ENCODE measurements around the gene ZNF787.
"Not testable (repeated sequence)": the region's sequence is repeated elsewhere in the genome, so short reads cannot be mapped to it uniquely, and the experiment has no call there.

ZNF787 gene

GRCh38 chr19:56101095-56101494 lies 20.0 kb downstream of the ZNF787 start:
- no peak overlapping the region for H3K4me3 ChIP-seq (ENCODE audit: low read depth, low read length)
- no peak for DNase-seq (ENCODE audit: low read depth)
- TF ChIP-seq CTCF (IDR thresholded peaks at IDR 0.05; ENCODE audit: low read depth, low read length, missing control alignments) = no peak

GRCh38 chr19:56099638-56100539 lies 21.2 kb downstream of the ZNF787 start:
- DNase-seq (ENCODE audit: low read depth) = no peak
- no peak overlapping the region for H3K4me3 ChIP-seq (ENCODE audit: low read depth, low read length)
- no peak for TF ChIP-seq CTCF (IDR thresholded peaks at IDR 0.05; ENCODE audit: low read depth, low read length, missing control alignments)

GRCh38 chr19:56098731-56099568 lies 22.1 kb downstream of the ZNF787 start:
- H3K4me3 ChIP-seq (ENCODE audit: low read depth, low read length) = no peak overlapping the region
- DNase-seq (ENCODE audit: low read depth) = no peak
- no peak for TF ChIP-seq CTCF (IDR thresholded peaks at IDR 0.05; ENCODE audit: low read depth, low read length, missing control alignments)

- H3K4me3 ChIP-seq (ENCODE audit: low read depth, low read length); DNase-seq (ENCODE audit: low read depth): not testable (repeated sequence)
These were observed 22.9 kb downstream of the ZNF787 start for GRCh38 chr19:56098237-56098636.

- DNase-seq (ENCODE audit: low read depth) = no peak
- H3K4me3 ChIP-seq (ENCODE audit: low read depth, low read length) = no peak overlapping the region
- no peak for TF ChIP-seq CTCF (IDR thresholded peaks at IDR 0.05; ENCODE audit: low read depth, low read length, missing control alignments)
These were observed 23.3 kb downstream of the ZNF787 start for GRCh38 chr19:56097776-56098175.

- H3K4me3 ChIP-seq (ENCODE audit: low read depth, low read length) = no peak overlapping the region
- TF ChIP-seq CTCF (IDR thresholded peaks at IDR 0.05; ENCODE audit: low read depth, low read length, missing control alignments) = no peak
- no peak for DNase-seq (ENCODE audit: low read depth)
These were observed 23.8 kb downstream of the ZNF787 start for GRCh38 chr19:56097306-56097705.

GRCh38 chr19:56096665-56097064 lies 24.4 kb downstream of the ZNF787 start:
- no peak for DNase-seq (ENCODE audit: low read depth)
- no peak for TF ChIP-seq CTCF (IDR thresholded peaks at IDR 0.05; ENCODE audit: low read depth, low read length, missing control alignments)
- no peak overlapping the region for H3K4me3 ChIP-seq (ENCODE audit: low read depth, low read length)

Measured in GM12864 (cell line).